ENCODE results near the gene BAIAP2L2. TPM values are rescaled to one million over a fixed set of nuclear protein-coding genes. Genes with fewer than 3 reads are reported as not detected.

BAIAP2L2 gene
- total RNA-seq, 1 experiment from 2014 or later: 51.2 TPM

DNA sequence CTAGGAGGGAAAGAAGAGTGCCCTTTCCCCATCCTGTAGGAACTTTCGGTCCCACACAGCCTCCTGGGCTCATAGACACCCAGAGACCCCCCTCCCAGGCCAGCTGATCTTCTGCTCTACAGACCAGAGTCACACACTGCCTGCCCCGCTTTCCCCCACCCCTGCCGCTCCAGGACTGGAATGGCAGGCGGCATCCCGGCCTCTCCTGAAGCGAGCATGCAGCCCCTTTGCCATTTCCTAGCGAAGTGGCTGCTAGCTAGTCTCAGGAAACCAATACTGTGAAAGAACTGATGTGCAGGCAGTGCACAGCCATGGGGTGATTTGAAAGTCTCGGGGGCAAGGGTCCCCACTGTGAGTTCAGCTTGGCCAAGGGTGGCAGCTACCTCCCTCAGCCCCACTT, 44.9 kb downstream of the BAIAP2L2 start:
- BruUV-seq (replicated peaks): no TSS peak
- H3K4me3 Mint-ChIP-seq (ENCODE audit: low read depth, unreplicated experiment): no peak overlapping the region
- no peak for DNase-seq
- H3K4me1 Mint-ChIP-seq (ENCODE audit: low read depth, unreplicated experiment): no peaks in the 10 kb centered on the region
- no peaks in the 10 kb centered on the region for H3K27me3 Mint-ChIP-seq (ENCODE audit: unreplicated experiment)
- intact Hi-C loops (cut with micrococcal nuclease; ENCODE audit: unreplicated experiment): no loop called here
- H3K36me3 Mint-ChIP-seq (ENCODE audit: insufficient read depth, unreplicated experiment): peaks cover 61% of the 10 kb centered on the region
- H3K9me3 Mint-ChIP-seq (ENCODE audit: low read depth, unreplicated experiment): no peaks in the 10 kb centered on the region
- no peak overlapping the region for H3K27ac Mint-ChIP-seq (ENCODE audit: unreplicated experiment)
- CTCF ChIA-PET: no interaction called here
- TF ChIP-seq, protein P1, sequence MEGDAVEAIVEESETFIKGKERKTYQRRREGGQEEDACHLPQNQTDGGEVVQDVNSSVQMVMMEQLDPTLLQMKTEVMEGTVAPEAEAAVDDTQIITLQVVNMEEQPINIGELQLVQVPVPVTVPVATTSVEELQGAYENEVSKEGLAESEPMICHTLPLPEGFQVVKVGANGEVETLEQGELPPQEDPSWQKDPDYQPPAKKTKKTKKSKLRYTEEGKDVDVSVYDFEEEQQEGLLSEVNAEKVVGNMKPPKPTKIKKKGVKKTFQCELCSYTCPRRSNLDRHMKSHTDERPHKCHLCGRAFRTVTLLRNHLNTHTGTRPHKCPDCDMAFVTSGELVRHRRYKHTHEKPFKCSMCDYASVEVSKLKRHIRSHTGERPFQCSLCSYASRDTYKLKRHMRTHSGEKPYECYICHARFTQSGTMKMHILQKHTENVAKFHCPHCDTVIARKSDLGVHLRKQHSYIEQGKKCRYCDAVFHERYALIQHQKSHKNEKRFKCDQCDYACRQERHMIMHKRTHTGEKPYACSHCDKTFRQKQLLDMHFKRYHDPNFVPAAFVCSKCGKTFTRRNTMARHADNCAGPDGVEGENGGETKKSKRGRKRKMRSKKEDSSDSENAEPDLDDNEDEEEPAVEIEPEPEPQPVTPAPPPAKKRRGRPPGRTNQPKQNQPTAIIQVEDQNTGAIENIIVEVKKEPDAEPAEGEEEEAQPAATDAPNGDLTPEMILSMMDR (IDR thresholded peaks at IDR 0.05; ENCODE audit: unreplicated experiment): no peak

DNA sequence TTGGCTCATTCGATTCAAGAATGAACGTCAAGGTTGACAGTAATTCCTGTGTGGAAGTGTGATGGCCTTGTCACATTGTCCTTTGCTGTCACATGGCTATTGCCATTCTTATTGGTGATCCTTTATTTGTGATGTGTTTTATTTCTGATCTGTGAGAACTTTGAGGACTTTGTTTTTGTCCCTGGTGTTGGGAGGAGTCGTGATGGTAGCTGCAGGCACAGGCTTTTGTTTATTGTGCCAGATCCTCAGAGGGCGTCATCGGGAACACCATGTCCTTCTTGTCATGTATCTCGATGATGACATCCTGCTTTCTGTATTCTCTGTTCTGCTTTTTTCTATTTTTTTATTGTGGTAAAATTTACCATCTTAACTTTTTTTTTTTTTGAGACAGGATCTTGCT, 47.7 kb downstream of the BAIAP2L2 start:
- H3K4me1 Mint-ChIP-seq (ENCODE audit: low read depth, unreplicated experiment): peaks cover 7% of the 10 kb centered on the region
- H3K36me3 Mint-ChIP-seq (ENCODE audit: insufficient read depth, unreplicated experiment): peaks cover 76% of the 10 kb centered on the region
- BruUV-seq (replicated peaks): no TSS peak
- intact Hi-C loops (cut with micrococcal nuclease; ENCODE audit: unreplicated experiment): no loop called here
- H3K27ac Mint-ChIP-seq (ENCODE audit: unreplicated experiment): no peak overlapping the region
- DNase-seq: no peak
- no peak overlapping the region for H3K4me3 Mint-ChIP-seq (ENCODE audit: low read depth, unreplicated experiment)
- no peaks in the 10 kb centered on the region for H3K27me3 Mint-ChIP-seq (ENCODE audit: unreplicated experiment)
- H3K9me3 Mint-ChIP-seq (ENCODE audit: low read depth, unreplicated experiment): no peaks in the 10 kb centered on the region
- CTCF ChIA-PET: no interaction called here
- TF ChIP-seq, protein P1 (IDR thresholded peaks at IDR 0.05; ENCODE audit: unreplicated experiment): no peak

DNA sequence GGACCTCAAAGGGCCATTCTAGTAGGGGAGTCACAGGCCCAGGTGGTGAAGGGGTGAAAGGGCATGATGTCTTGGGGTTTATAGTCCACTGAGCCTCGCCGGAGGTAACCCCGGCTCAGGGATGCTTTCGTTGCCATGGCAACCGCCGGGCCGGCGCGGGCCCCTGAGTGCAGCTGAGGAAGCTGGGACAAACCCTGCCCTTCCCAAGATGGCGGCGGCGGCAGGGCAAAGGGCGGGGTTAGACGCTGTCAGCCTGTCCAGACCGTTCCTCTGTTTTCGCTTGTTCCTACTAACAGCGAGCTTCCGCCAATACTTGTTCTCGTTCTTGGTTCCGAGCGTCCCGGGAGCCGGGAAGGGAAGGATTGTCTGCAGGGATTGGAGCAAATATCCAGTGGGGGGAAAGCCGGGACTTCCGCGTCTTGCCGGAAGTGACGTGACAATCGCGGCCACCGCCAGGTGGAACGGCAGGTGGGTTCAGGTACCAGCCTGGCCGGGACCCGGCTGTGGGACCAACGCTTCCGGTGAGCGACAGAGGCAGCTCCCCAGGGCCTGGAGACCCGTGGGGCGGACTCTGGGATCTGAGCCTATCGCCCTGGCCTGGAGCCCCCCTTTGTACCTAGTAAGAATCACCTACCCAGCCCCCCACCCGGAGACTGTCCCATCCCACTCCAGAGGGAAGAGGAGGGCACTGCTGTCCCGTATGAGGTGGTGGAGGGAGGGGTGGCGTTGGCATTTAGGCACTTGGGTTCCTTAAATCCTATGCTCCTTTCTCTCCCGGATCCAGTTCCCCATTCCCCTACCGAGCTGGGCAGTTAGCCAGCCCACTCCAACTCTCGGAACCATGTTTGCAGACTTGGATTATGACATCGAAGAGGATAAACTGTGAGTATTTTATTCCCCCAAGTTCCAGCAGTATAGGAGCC, 53.3 kb downstream of the BAIAP2L2 start, which contains the start of gene PICK1:
Gene PICK1 (plus strand): TSS at position 436 of the 923 bp plus-strand sequence. CDS start 406 bp downstream, at position 842.
- Mint-ChIP-seq H3K4me1 (ENCODE audit: low read depth, unreplicated experiment) (peaks cover 21% of the 10 kb centered on the region), H3K4me3 (ENCODE audit: low read depth, unreplicated experiment) (peak within 1 kb of the TSS; percentile 84), H3K27ac (ENCODE audit: unreplicated experiment) (peak within 1 kb of the TSS; percentile 97), H3K36me3 (ENCODE audit: insufficient read depth, unreplicated experiment) (peaks cover 51% of the 10 kb centered on the region), H3K9me3 (ENCODE audit: low read depth, unreplicated experiment) (no peaks in the 10 kb centered on the region), H3K27me3 (ENCODE audit: unreplicated experiment) (no peaks in the 10 kb centered on the region)
- TF ChIP-seq, protein P1 (IDR thresholded peaks at IDR 0.05; ENCODE audit: unreplicated experiment): no peak
- BruUV-seq (replicated peaks): TSS peak; percentile 82
- peak; percentile 91 for DNase-seq
- CTCF ChIA-PET: interaction anchor here (1.0 kb wide), 1 partner anchor 41 kb away, joined by 3 read pairs; no protein-coding TSS in a partner anchor
- intact Hi-C loops (cut with micrococcal nuclease; ENCODE audit: unreplicated experiment): loop anchor here (10.0 kb wide), 1 partner anchor 258 kb away; the partner anchor contains the start of gene CSNK1E

DNA sequence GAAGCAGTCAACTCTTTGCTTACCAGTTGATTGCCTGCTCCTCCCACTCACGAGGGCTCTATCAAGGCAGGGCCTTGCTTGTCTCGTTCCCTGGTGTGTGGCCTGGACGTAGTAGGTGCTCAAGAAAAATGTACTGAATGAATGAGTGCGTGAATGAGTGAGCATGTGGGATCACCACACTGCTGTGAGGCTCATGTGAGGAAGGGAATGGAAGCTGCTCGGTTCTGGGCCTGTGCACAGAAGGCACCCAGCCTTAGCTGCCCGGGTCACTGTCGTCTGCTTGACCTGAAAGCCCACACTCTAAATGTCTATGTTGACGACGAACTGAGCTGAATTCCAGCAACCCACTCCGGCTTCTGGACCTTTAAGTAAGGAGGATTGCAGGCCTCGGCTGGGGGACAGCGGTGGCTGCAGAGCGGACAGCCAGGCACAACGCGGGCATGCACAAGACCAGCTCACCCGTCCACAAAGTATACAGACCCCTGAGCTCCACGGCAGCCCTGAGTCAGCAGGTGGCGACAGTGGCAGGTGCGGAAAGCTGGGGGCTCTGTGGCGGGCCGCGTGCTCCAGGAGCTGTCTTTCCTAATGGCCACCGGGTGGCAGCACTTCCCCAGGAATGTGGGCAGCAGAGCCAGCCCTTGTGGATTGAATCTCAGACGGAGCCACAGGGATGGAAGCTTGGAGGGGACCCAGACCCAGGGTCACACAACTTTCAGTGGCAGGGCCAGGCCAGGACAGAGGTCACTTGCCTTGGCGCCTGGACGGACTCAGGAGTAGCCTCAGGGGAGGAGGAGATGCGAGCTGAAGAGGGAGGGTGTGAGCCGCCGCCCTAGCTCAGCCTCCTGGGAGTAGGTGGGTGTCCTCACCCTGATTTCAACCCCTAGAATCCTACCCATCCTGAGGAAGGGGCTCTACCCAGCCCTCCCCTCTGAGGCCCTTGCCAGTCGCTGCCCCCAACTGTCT, 58.3 kb downstream of the BAIAP2L2 start:
- CTCF ChIA-PET: interaction anchor here (0.6 to 1.8 kb wide), 27 partner anchors 18 to 714 kb away, joined by 3 to 12 read pairs (median 3); partner anchors contain the start of genes BAIAP2L2 and TOMM22
- TF ChIP-seq, protein P1 (IDR thresholded peaks at IDR 0.05; ENCODE audit: unreplicated experiment): peak; percentile 92
- peak; percentile 85 for DNase-seq
- Mint-ChIP-seq H3K27ac (ENCODE audit: unreplicated experiment) (no peak overlapping the region), H3K27me3 (ENCODE audit: unreplicated experiment) (peaks cover 8% of the 10 kb centered on the region), H3K4me1 (ENCODE audit: low read depth, unreplicated experiment) (peaks cover 11% of the 10 kb centered on the region), H3K36me3 (ENCODE audit: insufficient read depth, unreplicated experiment) (peaks cover 17% of the 10 kb centered on the region), H3K4me3 (ENCODE audit: low read depth, unreplicated experiment) (no peak overlapping the region), H3K9me3 (ENCODE audit: low read depth, unreplicated experiment) (no peaks in the 10 kb centered on the region)
- intact Hi-C loops (cut with micrococcal nuclease; ENCODE audit: unreplicated experiment): loop anchor here (5.0 to 10.0 kb wide), 3 partner anchors 263 to 520 kb away; partner anchors contain the start of genes CSNK1E and DMC1
- no TSS peak for BruUV-seq (replicated peaks)
